Measurements from ENCODE around the gene EIF4B.

DNA sequence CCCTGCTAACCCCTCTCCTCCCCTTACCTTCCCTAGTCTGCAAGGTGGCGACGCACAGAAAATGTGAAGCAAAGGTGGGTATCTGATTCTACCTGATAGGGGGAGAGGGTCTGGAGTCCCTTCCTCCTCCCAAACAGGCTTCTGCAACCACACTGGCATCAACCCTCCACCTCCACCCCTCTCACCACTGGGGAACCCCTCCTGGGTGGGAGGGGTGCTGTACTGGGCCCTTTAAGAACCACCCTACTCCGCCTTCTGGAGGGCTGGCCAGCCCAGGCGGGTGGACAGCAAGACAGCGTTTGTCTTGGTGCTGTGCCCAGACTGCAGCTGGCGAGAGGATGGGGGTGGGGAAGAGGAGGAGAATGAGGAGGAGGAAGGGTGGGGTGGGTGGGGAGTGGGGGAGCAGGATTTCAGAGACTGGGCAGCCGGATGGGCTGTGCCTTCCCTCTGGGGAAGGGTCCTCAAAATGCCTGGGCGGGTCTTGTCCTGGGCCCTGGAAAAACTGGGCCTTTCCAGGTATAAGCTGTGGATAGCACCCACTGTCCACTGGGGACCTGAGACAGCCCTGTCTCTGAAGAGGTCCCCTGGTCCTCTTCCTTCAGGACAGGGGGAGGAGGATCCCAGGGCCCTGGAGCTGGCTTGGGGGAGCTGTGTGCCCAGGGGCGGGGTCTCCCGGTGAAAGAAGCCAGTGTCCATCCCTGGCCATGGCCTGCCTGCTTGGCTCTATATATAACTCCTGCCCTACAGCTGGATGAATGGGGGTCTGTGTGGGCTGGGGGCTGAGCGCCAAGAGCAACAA is 46.4 kb downstream of the EIF4B start:
- TF ChIP-seq, protein P1, sequence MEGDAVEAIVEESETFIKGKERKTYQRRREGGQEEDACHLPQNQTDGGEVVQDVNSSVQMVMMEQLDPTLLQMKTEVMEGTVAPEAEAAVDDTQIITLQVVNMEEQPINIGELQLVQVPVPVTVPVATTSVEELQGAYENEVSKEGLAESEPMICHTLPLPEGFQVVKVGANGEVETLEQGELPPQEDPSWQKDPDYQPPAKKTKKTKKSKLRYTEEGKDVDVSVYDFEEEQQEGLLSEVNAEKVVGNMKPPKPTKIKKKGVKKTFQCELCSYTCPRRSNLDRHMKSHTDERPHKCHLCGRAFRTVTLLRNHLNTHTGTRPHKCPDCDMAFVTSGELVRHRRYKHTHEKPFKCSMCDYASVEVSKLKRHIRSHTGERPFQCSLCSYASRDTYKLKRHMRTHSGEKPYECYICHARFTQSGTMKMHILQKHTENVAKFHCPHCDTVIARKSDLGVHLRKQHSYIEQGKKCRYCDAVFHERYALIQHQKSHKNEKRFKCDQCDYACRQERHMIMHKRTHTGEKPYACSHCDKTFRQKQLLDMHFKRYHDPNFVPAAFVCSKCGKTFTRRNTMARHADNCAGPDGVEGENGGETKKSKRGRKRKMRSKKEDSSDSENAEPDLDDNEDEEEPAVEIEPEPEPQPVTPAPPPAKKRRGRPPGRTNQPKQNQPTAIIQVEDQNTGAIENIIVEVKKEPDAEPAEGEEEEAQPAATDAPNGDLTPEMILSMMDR (conservative IDR thresholded peaks at IDR 0.05 in 1 of 2, IDR thresholded peaks at IDR 0.05 in 1 of 2; ENCODE audit: extremely low read depth in 1 of 2, insufficient read depth in 1 of 2, low read depth in 1 of 2, low read length in 2 of 2) = no peak
- TF ChIP-seq EZH2 (IDR thresholded peaks at IDR 0.05; ENCODE audit: borderline replicate concordance, low read length) = no peak

Measured in mammary epithelial cell (primary cell).